Cerebellar cortex (tissue), 1 donor: ENCODE measurements around the gene PHKG1.
"Not testable (repeated sequence)": the region's sequence is repeated elsewhere in the genome, so short reads cannot be mapped to it uniquely, and the experiment has no call there.

Experiments used
- DNase-seq: peaks from one replicate; pipeline ENCODE4 v3.0.0-alpha.2; 2015; ENCODE audit warnings: low spot score

Gene PHKG1

GRCh38 chr7:56092789-56093531, at the start of gene PHKG1:
Gene PHKG1, minus strand, starts transcription at chr7:56092952. Its CDS starts 4,011 bp downstream, at chr7:56088941.
- peak; percentile 89 for DNase-seq

GRCh38 chr7:56131062-56131461, 38.3 kb upstream of the PHKG1 start:
- DNase-seq, result not testable (repeated sequence)

- no peak for DNase-seq
These were observed 34.7 kb upstream of the PHKG1 start for GRCh38 chr7:56127241-56127975.

- no peak for DNase-seq
These were observed 33.1 kb upstream of the PHKG1 start for GRCh38 chr7:56125831-56126230.

GRCh38 chr7:56124981-56125380, 32.2 kb upstream of the PHKG1 start:
- DNase-seq, result no peak

GRCh38 chr7:56121440-56121839, 28.7 kb upstream of the PHKG1 start:
- DNase-seq, result no peak

- peak; percentile 44 for DNase-seq
These were observed 23.2 kb upstream of the PHKG1 start, which contains the start of gene NUPR2 for GRCh38 chr7:56115852-56116538. Gene NUPR2, minus strand, starts transcription at chr7:56116417. Its CDS starts 103 bp downstream, at chr7:56116314.

- DNase-seq, result not testable (repeated sequence)
These were observed 19.5 kb upstream of the PHKG1 start for GRCh38 chr7:56112244-56112643.

- no peak for DNase-seq
These were observed 17.9 kb upstream of the PHKG1 start for GRCh38 chr7:56110611-56111010.

GRCh38 chr7:56107954-56108258, 15.2 kb upstream of the PHKG1 start:
- DNase-seq, result no peak

GRCh38 chr7:56106108-56107073, 13.6 kb upstream of the PHKG1 start, which contains the start of gene CHCHD2:
Gene CHCHD2, minus strand, starts transcription at chr7:56106476. Its CDS starts 63 bp downstream, at chr7:56106413.
- peak; percentile 100 for DNase-seq

- peak; percentile 22 for DNase-seq
These were observed 12.8 kb upstream of the PHKG1 start for GRCh38 chr7:56105508-56105907.

GRCh38 chr7:56104138-56104537, 11.4 kb upstream of the PHKG1 start:
- not testable (repeated sequence) for DNase-seq

GRCh38 chr7:56099653-56100052, 6.9 kb upstream of the PHKG1 start:
- DNase-seq, result no peak

GRCh38 chr7:56098187-56099008, 5.6 kb upstream of the PHKG1 start:
- DNase-seq, result not testable (repeated sequence)

GRCh38 chr7:56097700-56098099, 4.9 kb upstream of the PHKG1 start:
- DNase-seq, result no peak

- not testable (repeated sequence) for DNase-seq
These were observed 364 bp downstream of the PHKG1 start for GRCh38 chr7:56092388-56092787.

GRCh38 chr7:56091591-56091990, 1.2 kb downstream of the PHKG1 start:
- DNase-seq, result peak; percentile 31

- DNase-seq, result no peak
These were observed 5.3 kb downstream of the PHKG1 start for GRCh38 chr7:56087445-56087844.

GRCh38 chr7:56086761-56087160, 6.0 kb downstream of the PHKG1 start:
- DNase-seq, result no peak
